Neutrophil (primary cell): ENCODE results near the gene SUSD6.

Experiments used
- H3K27ac ChIP-seq: fragments of 200-600 bp; sonication (generic); 2 replicates; pipeline ENCODE4 v1.5.1; 2016; ENCODE audit warnings: mild to moderate bottlenecking, moderate library complexity
- H3K27me3 ChIP-seq: fragments of 200-600 bp; sonication (generic); 2 replicates; pipeline ENCODE4 v1.6.0; 2016; ENCODE audit warnings: mild to moderate bottlenecking
- H3K36me3 ChIP-seq: fragments of 200-600 bp; sonication (generic); 2 replicates; pipeline ENCODE4 v1.5.1; 2017
- H3K4me1 ChIP-seq, 2 experiments: fragments of 200-600 bp in 1 of 2; sonication (generic) in 1 of 2; 1 replicate in 1 of 2; 2 replicates in 1 of 2; pipeline versions ENCODE4 v1.5.1 to v1.6.1; 2013 to 2016; ENCODE audit warnings: low read depth in 1 of 2, low read length in 1 of 2, mild to moderate bottlenecking in 1 of 2, moderate library complexity in 1 of 2; ENCODE audit not compliant: control insufficient read depth in 1 of 2, insufficient read depth in 1 of 2
- H3K4me3 ChIP-seq, 2 experiments: fragments of 200-600 bp in 1 of 2; sonication (generic) in 1 of 2; 1 replicate in 1 of 2; 2 replicates in 1 of 2; pipeline ENCODE4 v1.5.1; 2013 to 2016; ENCODE audit warnings: low read depth in 1 of 2, low read length in 1 of 2, mild to moderate bottlenecking in 1 of 2, moderate library complexity in 1 of 2
- H3K9me3 ChIP-seq: fragments of 200-600 bp; sonication (generic); 2 replicates; pipeline ENCODE4 v1.5.1; 2016
- TF ChIP-seq, protein P1 (sequence below): fragments of 200-600 bp; sonication (generic); IDR thresholded peaks from 2 replicates; pipeline ENCODE4 v1.5.1; 2016; ENCODE audit warnings: antibody characterized with exemption

The SUSD6 gene

DNA sequence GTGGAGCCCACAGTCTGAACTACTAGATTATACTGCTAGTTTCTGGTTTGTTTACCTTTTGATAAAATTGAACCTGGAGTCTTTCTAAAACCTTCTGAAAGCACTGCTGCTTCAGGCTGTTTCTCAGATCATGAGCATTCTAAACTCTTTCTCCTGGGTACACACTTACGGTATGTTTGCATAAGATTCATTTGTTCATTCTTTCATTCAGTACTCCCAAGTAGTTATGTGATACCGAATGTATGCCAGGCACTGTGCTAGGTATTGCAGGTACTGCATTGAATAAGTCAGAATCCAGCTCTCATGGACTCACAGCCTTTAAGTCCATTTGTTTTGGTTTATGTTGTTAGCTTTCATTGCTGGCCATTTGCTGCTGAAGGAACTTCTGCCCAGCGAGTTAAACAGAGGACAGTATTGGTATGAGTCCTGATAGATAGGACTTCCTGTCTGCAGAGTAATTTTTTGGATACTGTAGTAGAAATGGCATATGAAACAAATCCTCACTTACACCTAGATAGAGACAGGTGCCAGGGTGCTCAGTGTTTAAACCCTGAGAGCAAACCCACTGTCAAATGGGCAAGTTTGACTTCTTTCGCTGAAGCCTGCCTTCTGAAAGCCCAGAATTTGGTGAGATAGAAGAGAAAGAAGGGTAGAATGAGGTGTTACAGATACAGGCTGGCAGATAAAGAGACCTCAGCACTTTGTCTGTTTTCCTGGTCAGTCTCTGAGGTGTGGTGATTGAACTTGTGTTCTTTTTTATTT lies 2.1 kb downstream of the SUSD6 start:
- peak overlapping the region; percentile 98 for H3K27ac ChIP-seq
- H3K36me3 ChIP-seq: no peaks in the 10 kb centered on the region
- H3K4me1 ChIP-seq: peaks cover 65 to 74% of the 10 kb centered on the region in 2 experiments
- H3K4me3 ChIP-seq: peak overlapping the region; percentile 84 to 96
- no peaks in the 10 kb centered on the region for H3K27me3 ChIP-seq
- TF ChIP-seq, protein P1, sequence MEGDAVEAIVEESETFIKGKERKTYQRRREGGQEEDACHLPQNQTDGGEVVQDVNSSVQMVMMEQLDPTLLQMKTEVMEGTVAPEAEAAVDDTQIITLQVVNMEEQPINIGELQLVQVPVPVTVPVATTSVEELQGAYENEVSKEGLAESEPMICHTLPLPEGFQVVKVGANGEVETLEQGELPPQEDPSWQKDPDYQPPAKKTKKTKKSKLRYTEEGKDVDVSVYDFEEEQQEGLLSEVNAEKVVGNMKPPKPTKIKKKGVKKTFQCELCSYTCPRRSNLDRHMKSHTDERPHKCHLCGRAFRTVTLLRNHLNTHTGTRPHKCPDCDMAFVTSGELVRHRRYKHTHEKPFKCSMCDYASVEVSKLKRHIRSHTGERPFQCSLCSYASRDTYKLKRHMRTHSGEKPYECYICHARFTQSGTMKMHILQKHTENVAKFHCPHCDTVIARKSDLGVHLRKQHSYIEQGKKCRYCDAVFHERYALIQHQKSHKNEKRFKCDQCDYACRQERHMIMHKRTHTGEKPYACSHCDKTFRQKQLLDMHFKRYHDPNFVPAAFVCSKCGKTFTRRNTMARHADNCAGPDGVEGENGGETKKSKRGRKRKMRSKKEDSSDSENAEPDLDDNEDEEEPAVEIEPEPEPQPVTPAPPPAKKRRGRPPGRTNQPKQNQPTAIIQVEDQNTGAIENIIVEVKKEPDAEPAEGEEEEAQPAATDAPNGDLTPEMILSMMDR: no peak
- H3K9me3 ChIP-seq: no peaks in the 10 kb centered on the region

DNA sequence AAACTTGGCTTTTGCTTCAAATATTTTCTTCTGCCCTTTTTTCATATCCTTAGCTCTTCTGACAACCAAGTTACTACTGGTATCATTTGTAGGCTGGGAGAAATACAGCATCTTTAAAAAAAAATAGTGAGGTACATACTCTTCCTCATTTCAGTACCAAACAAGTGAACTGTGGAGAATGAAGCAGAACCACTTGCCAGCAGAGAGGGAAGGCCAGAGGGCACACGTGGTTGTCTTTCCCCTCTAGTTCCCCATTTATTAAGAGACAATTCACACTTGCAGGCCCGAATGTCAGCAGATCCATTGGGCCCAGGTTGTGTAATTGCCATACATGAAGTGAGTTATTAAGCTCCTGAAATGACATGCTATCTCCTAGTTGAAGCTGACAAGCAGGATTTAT lies 3.2 kb downstream of the SUSD6 start:
- Histone ChIP-seq H3K4me1 (peaks cover 76 to 80% of the 10 kb centered on the region in 2 experiments), H3K4me3 (peak overlapping the region; percentile 84 to 96), H3K9me3 (no peaks in the 10 kb centered on the region), H3K27me3 (no peaks in the 10 kb centered on the region), H3K27ac (peak overlapping the region; percentile 98), H3K36me3 (no peaks in the 10 kb centered on the region)
- TF ChIP-seq, protein P1: peak; percentile 34

DNA sequence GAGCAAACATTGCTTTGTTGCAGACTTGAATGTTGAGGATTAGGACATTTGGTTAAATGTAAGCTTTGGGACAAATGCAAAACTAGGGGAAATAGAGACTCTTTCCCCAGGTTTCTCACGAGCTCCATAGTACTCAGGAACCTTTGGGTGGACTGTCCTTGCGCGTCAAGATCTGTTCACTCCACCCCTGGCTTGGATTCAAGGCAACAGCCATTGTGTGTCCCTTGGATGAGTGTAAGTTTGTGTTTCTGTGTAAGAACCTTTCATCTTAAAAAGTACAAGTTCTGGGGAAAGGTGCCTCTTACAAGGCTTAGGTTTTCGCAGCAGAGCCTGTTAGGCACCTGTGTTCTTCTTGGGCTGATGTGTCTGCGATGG lies 3.7 kb downstream of the SUSD6 start:
- TF ChIP-seq, protein P1: no peak
- H3K27ac ChIP-seq: peak overlapping the region; percentile 98
- peaks cover 81 to 85% of the 10 kb centered on the region in 2 experiments for H3K4me1 ChIP-seq
- H3K27me3 ChIP-seq: no peaks in the 10 kb centered on the region
- peak overlapping the region; percentile 84 to 96 for H3K4me3 ChIP-seq
- no peaks in the 10 kb centered on the region for H3K36me3 ChIP-seq
- H3K9me3 ChIP-seq: no peaks in the 10 kb centered on the region

DNA sequence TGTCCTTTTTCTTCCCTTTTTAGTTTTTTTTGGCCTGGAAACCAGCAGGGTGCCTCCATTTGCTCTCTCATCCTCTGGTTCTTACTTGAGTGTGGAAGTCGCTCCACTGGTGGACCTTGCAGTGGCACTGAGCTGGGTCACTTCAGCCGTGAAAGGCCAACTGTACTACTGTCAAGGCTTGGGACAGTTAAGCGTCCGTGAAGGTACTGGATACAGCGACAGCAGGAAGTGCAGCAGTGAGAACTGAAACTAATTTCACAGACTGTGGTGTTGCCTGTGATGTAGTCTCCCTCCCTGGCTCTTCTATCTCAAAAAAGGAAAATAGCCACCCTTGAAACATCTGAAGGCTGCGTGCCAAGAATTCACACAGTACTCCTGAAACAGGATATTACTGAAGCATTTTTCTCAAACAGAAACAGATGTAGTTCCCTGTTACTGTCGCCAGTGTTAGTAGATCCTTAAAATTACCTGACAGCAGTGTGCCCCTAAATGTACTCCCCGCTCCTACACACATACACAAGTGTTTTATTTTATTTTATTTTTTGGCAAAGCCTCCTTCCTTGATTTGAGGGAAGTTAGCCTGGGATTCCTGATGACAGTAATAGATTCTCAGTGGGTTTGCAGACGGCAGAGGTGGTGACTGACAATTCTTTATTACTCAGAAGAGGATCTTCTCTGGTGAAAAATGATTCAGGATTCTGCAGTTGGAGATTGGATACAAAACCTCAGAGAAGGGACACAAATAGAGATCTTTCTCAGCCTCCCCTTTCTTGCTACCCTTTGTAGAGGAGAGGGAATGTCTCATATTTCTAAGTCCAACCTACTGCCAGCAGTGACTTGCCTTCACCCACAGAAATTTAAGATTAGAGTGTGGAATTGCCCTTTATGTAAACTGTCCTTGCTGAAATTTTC lies 4.4 kb downstream of the SUSD6 start:
- Histone ChIP-seq H3K36me3 (no peaks in the 10 kb centered on the region), H3K4me1 (peaks cover 85 to 86% of the 10 kb centered on the region in 2 experiments), H3K9me3 (no peaks in the 10 kb centered on the region), H3K27me3 (no peaks in the 10 kb centered on the region), H3K4me3 (peak overlapping the region; percentile 84 to 96), H3K27ac (peak overlapping the region; percentile 98)
- TF ChIP-seq, protein P1: peak; percentile 34

DNA sequence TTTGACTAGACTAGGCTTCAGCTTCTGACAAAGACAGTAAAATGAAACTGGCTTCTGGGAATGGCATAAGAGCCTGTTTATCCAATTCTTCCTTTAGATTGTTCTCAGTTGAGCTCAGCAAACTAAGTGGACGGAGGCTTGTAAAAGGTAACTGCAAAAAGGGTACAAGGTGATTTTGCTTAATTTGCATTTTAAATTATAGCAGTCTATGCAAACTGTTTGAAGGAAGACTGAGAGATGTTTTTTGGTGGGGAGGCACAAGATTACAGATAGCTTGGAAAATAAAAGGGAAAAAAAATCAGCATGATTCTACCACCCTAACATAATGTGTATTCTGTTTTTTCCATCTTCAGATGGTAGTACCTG lies 5.0 kb downstream of the SUSD6 start:
- Histone ChIP-seq H3K27me3 (no peaks in the 10 kb centered on the region), H3K36me3 (no peaks in the 10 kb centered on the region), H3K4me3 (peak overlapping the region; percentile 84 to 96), H3K27ac (peak overlapping the region; percentile 98), H3K9me3 (no peaks in the 10 kb centered on the region), H3K4me1 (peaks cover 86 to 87% of the 10 kb centered on the region in 2 experiments)
- TF ChIP-seq, protein P1: no peak
